HG02885 (cell line): Measurements from ENCODE around the gene PACSIN1.

Experiments used
- ATAC-seq: cut with Tn5 transposase; IDR thresholded peaks from one replicate; pipeline ENCODE4 v1.9.1; 2021; ENCODE audit warnings: mild to moderate bottlenecking; ENCODE audit not compliant: unreplicated experiment, poor library complexity

PACSIN1 gene

GRCh38 chr6:34524971-34525370 lies 59.1 kb downstream of the PACSIN1 start:
- ATAC-seq: no peak

- ATAC-seq: no peak
Measured at GRCh38 chr6:34525431-34526175, 59.7 kb downstream of the PACSIN1 start.

- ATAC-seq: no peak
Measured at GRCh38 chr6:34526241-34526972, 60.5 kb downstream of the PACSIN1 start.

GRCh38 chr6:34526992-34527728 lies 61.3 kb downstream of the PACSIN1 start:
- peak; percentile 91 for ATAC-seq

- no peak for ATAC-seq
Measured at GRCh38 chr6:34527751-34528670, 62.1 kb downstream of the PACSIN1 start.

GRCh38 chr6:34528996-34529664 lies 63.3 kb downstream of the PACSIN1 start:
- ATAC-seq: no peak

- ATAC-seq: no peak
Measured at GRCh38 chr6:34529665-34530327, 63.9 kb downstream of the PACSIN1 start.

- no peak for ATAC-seq
Measured at GRCh38 chr6:34530753-34531365, 65.0 kb downstream of the PACSIN1 start.

GRCh38 chr6:34531580-34532201 lies 65.8 kb downstream of the PACSIN1 start:
- ATAC-seq: no peak

- no peak for ATAC-seq
Measured at GRCh38 chr6:34532230-34532629, 66.4 kb downstream of the PACSIN1 start.

GRCh38 chr6:34534146-34534545 lies 68.3 kb downstream of the PACSIN1 start:
- ATAC-seq: no peak

GRCh38 chr6:34534656-34535055 lies 68.8 kb downstream of the PACSIN1 start:
- no peak for ATAC-seq

- no peak for ATAC-seq
Measured at GRCh38 chr6:34535199-34535598, 69.3 kb downstream of the PACSIN1 start.

GRCh38 chr6:34535646-34536045 lies 69.8 kb downstream of the PACSIN1 start:
- ATAC-seq: no peak

- no peak for ATAC-seq
Measured at GRCh38 chr6:34536251-34536958, 70.5 kb downstream of the PACSIN1 start.

GRCh38 chr6:34536959-34537848 lies 71.3 kb downstream of the PACSIN1 start:
- no peak for ATAC-seq
